K562 (cell line): ENCODE data around the gene SMIM30. TPM values are rescaled to one million over a fixed set of nuclear protein-coding genes. Genes with fewer than 3 reads are reported as not detected.

Experiments
- ATAC-seq: fragments of 200-7000 bp; cut with Tn5 transposase; 3 replicates; pipeline ENCODE4 v1.9.1; 2020; ENCODE audit warnings: moderate library complexity
- BruUV-seq: library from RNA; stranded (reverse); fragments of 400-500 nt; replicated peaks from 2 replicates; lab custom pipeline; 2021; lab: Mats Ljungman, UMichigan
- CTCF ChIA-PET: fragments of 300-600 bp; formaldehyde crosslinking; extraction: SDS; loops from one replicate; lab custom pipeline; 2021; ENCODE audit warnings: low intra/inter-chr PET ratio; lab: Yijun Ruan, JAX
- POLR2A ChIA-PET: fragments of 300-600, 350-650 bp; sonication (Branson Sonifier 250); formaldehyde crosslinking; extraction: SDS; loops from one replicate; lab custom pipeline; 2021; ENCODE audit warnings: antibody characterized with exemption, inconsistent platforms; lab: Yijun Ruan, JAX
- DNase-seq, 4 experiments: peaks; one replicate each; pipeline versions ENCODE4 v3.0.0 to v3.0.0-alpha.2; 2011 to 2018; ENCODE audit warnings: low spot score in 3 of 4, mixed read lengths in 3 of 4; ENCODE audit errors: extremely low read depth in 1 of 4
- FAIRE-seq: peaks from 2 replicates; lab custom pipeline; 2011; peaks lifted over from hg19 to GRCh38; lab: Jason Lieb, UNC
- H2AFZ ChIP-seq: 2 replicates; pipeline ENCODE4 v1.6.0; 2011; ENCODE audit warnings: low read depth, low read length, control low read depth, inconsistent platforms
- H3K27ac ChIP-seq: fragments of 200-600 bp; 3 replicates; pipeline ENCODE4 v1.8.0; 2011; ENCODE audit warnings: low read depth, mild to moderate bottlenecking, control low read depth, inconsistent platforms, low read length, moderate library complexity, mixed read lengths; ENCODE audit errors: extremely low read depth
- H3K27me3 ChIP-seq, 2 experiments: fragments of 300-600 bp in 1 of 2; 2 replicates in 1 of 2; 3 replicates in 1 of 2; pipeline versions ENCODE4 v1.6.0 to v1.8.0; 2011; ENCODE audit warnings: inconsistent platforms in 2 of 2, low read length in 2 of 2, mild to moderate bottlenecking in 1 of 2, mixed read lengths in 1 of 2, moderate library complexity in 1 of 2; ENCODE audit not compliant: control insufficient read depth in 2 of 2, insufficient read depth in 2 of 2
- H3K36me3 ChIP-seq: fragments of 300-600 bp; 3 replicates; pipeline ENCODE4 v1.8.0; 2011; ENCODE audit warnings: mild to moderate bottlenecking, low read length, inconsistent platforms; ENCODE audit not compliant: control insufficient read depth, insufficient read depth
- H3K4me1 ChIP-seq, 2 experiments: fragments of 200-600 bp in 1 of 2; replicated peaks in 1 of 2; 2 replicates in 1 of 2; 3 replicates in 1 of 2; pipeline versions ENCODE4 v1.5.1 to v1.8.0; 2011; ENCODE audit warnings: inconsistent platforms in 2 of 2, low read length in 2 of 2, mild to moderate bottlenecking in 1 of 2, mixed read lengths in 1 of 2, moderate library complexity in 1 of 2; ENCODE audit not compliant: control insufficient read depth in 2 of 2, insufficient read depth in 2 of 2
- H3K4me2 ChIP-seq: 2 replicates; pipeline ENCODE4 v1.6.1; 2011; ENCODE audit warnings: low read length, control low read depth, inconsistent platforms, mixed read lengths; ENCODE audit not compliant: insufficient read depth
- H3K4me3 ChIP-seq: fragments of 200-600 bp; sonication (generic), shearing (Covaris generic); 2 replicates; pipeline ENCODE4 v1.5.1; 2016; ENCODE audit warnings: control low read depth, inconsistent platforms
- H3K79me2 ChIP-seq: fragments of 200-600 bp; 3 replicates; pipeline ENCODE4 v1.8.0; 2011; ENCODE audit warnings: low read length, inconsistent platforms; ENCODE audit not compliant: control insufficient read depth, insufficient read depth
- H3K9ac ChIP-seq, 2 experiments: 2 replicates each; pipeline versions ENCODE4 v1.6.0 to v1.6.1; 2011; ENCODE audit warnings: low read depth in 2 of 2, low read length in 2 of 2, control low read depth in 1 of 2, inconsistent platforms in 1 of 2, mild to moderate bottlenecking in 1 of 2, mixed read lengths in 1 of 2; ENCODE audit not compliant: insufficient read depth in 1 of 2
- H3K9me1 ChIP-seq: one replicate; pipeline ENCODE4 v1.6.0; 2011; ENCODE audit warnings: inconsistent platforms, mild to moderate bottlenecking, low read length, moderate library complexity; ENCODE audit not compliant: control insufficient read depth, insufficient read depth
- H3K9me3 ChIP-seq: replicated peaks from 2 replicates; pipeline ENCODE4 v1.5.1; 2011; ENCODE audit warnings: low read depth, low read length, inconsistent platforms; ENCODE audit not compliant: control insufficient read depth, insufficient read depth
- H4K20me1 ChIP-seq: replicated peaks from 2 replicates; pipeline ENCODE4 v1.6.1; 2011; ENCODE audit warnings: low read length, inconsistent platforms, mixed read lengths; ENCODE audit not compliant: control insufficient read depth, insufficient read depth
- CCNT2 ChIP-seq: IDR thresholded peaks from 2 replicates; pipeline ENCODE4 v1.6.1; 2011; ENCODE audit warnings: borderline replicate concordance, low read depth, mild to moderate bottlenecking, moderate library complexity, mixed read lengths, low read length; ENCODE audit not compliant: insufficient read length; ENCODE audit errors: extremely low read depth
- CEBPG ChIP-seq, 3 experiments: fragments of 200-800 bp in 1 of 3; sonication (Bioruptor generic) in 1 of 3; sonication (generic) in 1 of 3; formaldehyde crosslinking in 1 of 3; IDR thresholded peaks in 2 of 3; conservative IDR thresholded peaks in 1 of 3; 2 replicates each; pipeline versions ENCODE4 v1.6.1 to v1.8.0; 2016 to 2022; ENCODE audit warnings: missing compliant biosample characterization in 2 of 3, missing genetic modification characterization in 2 of 3, mild to moderate bottlenecking in 1 of 3, missing genetic modification reagents in 1 of 3
- DNMT1 ChIP-seq: fragments of 450-650 bp; IDR thresholded peaks from 2 replicates; pipeline ENCODE4 v1.6.1; 2016; ENCODE audit warnings: antibody characterized with exemption, mild to moderate bottlenecking
- GTF2A2 ChIP-seq: IDR thresholded peaks from 2 replicates; pipeline ENCODE4 v1.6.1; 2016; ENCODE audit warnings: mild to moderate bottlenecking, missing genetic modification characterization, missing compliant biosample characterization
- HMGXB4 ChIP-seq: sonication (generic); formaldehyde crosslinking; IDR thresholded peaks from 2 replicates; pipeline ENCODE4 v1.8.1; 2023; ENCODE audit warnings: mild to moderate bottlenecking, missing genetic modification reagents
- MBD1 ChIP-seq: fragments of 250-450 bp; sonication (Bioruptor Pico); IDR thresholded peaks from 2 replicates; pipeline ENCODE4 v1.8.0; 2022; ENCODE audit warnings: inconsistent platforms
- NR4A1 ChIP-seq, 2 experiments: fragments of 250-450 bp in 1 of 2; fragments of 450-650 bp in 1 of 2; sonication (Bioruptor Pico) in 1 of 2; IDR thresholded peaks; 2 replicates each; pipeline versions ENCODE4 v1.4.0 to v1.6.1; 2016 to 2020; ENCODE audit warnings: mild to moderate bottlenecking in 2 of 2, missing compliant biosample characterization in 1 of 2, missing genetic modification characterization in 1 of 2, moderate library complexity in 1 of 2
- OTX1 ChIP-seq: fragments of 450-650 bp; formaldehyde crosslinking; IDR thresholded peaks from 2 replicates; pipeline ENCODE4 v1.4.0; 2022; ENCODE audit warnings: mild to moderate bottlenecking
- POLR2G ChIP-seq: fragments of 200-400 bp; formaldehyde crosslinking; IDR thresholded peaks from 2 replicates; pipeline ENCODE4 v1.6.1; 2017; ENCODE audit warnings: low read depth, mild to moderate bottlenecking, antibody characterized with exemption, low read length, moderate library complexity
- SAFB2 ChIP-seq: fragments of 200-400 bp; formaldehyde crosslinking; IDR thresholded peaks from 2 replicates; pipeline ENCODE4 v1.6.1; 2018; ENCODE audit warnings: borderline replicate concordance, low read length, low read depth, moderate library complexity; ENCODE audit not compliant: severe bottlenecking
- ZNF316 ChIP-seq: fragments of 450-650 bp; IDR thresholded peaks from 2 replicates; pipeline ENCODE4 v1.6.1; 2016
- ZNF395 ChIP-seq: fragments of 200-800 bp; sonication (Bioruptor generic); IDR thresholded peaks from 2 replicates; pipeline ENCODE4 v1.6.1; 2017; ENCODE audit warnings: missing genetic modification characterization, missing compliant biosample characterization
- ZNF766 ChIP-seq: fragments of 200-800 bp; sonication (Bioruptor generic); conservative IDR thresholded peaks from 2 replicates; pipeline ENCODE4 v1.6.1; 2016; ENCODE audit warnings: missing genetic modification characterization, missing compliant biosample characterization
- WGBS: fragments of 100-300 bp; shearing (Covaris generic); methylation state at CpG from one replicate; pipeline ENCODE4 v1.1.6; 2016; ENCODE audit warnings: low coverage, mixed read lengths; ENCODE audit not compliant: insufficient coverage; ENCODE audit errors: missing lambda C conversion rate; 5-methylcytosine and 5-hydroxymethylcytosine counted together
- in situ Hi-C: fragments of 300-500 bp; cut with MboI; formaldehyde crosslinking; loops from 4 replicates; pipeline ENCODE4 v1.15.0; 2018; ENCODE audit warnings: inconsistent platforms, mixed read lengths
- intact Hi-C: fragments of 100-400 bp; cut with micrococcal nuclease; formaldehyde crosslinking; loops from 2 replicates; pipeline ENCODE4 v1.14.2; 2022
- polyA plus RNA-seq, 8 experiments: library from polyadenylated mRNA; depleted of rRNA in 4 of 8; stranded (reverse) in 5 of 8; unstranded in 3 of 8; fragments of >200 nt; fragmentation: Nextera tagmentation in 2 of 8; fragmentation: Illumina TruSeq in 1 of 8; extraction: Ambion mirVana in 2 of 8; extraction: Trizol in 1 of 8; gene quantifications; 2 replicates each; pipeline versions ENCODE4 v1.2.1 to v1.2.3, GENCODE V29; 2011 to 2014; ENCODE audit warnings: inconsistent platforms in 1 of 8, missing spikeins in 1 of 8
- total RNA-seq, 7 experiments: library from RNA; depleted of rRNA in 6 of 7; stranded (reverse); fragments of >200 nt in 6 of 7; fragmentation: Illumina TruSeq in 2 of 7; extraction: Trizol in 2 of 7; gene quantifications; 2 replicates each; pipeline versions ENCODE4 v1.2.1 to v1.2.3, GENCODE V29; 2011 to 2021; ENCODE audit warnings: low replicate concordance in 1 of 7

Gene SMIM30
- total and polyA plus RNA-seq, 9 of the 15 experiments (the other 6 are each of a cell fraction or from before 2014, with no cell fraction given), result 161 to 891 (median 316) TPM

- WGBS, result 70% methylated on average over 1 of the region's 1 CpG
- Histone ChIP-seq H3K9ac (no peak overlapping the region), H2AFZ (peak overlapping the region; percentile 18; the same call in 1 of the 2 replicates), H4K20me1 (no peaks in the 10 kb centered on the region), H3K4me2 (no peak overlapping the region), H3K9me3 (no peaks in the 10 kb centered on the region), H3K4me3 (no peak overlapping the region), H3K9me1 (no peaks in the 10 kb centered on the region), H3K4me1 (peaks cover 0 to 7% of the 10 kb centered on the region in 2 experiments; a peak in 1 of 5 replicates), H3K27me3 (no peaks in the 10 kb centered on the region), H3K36me3 (no peaks in the 10 kb centered on the region), H3K27ac (no peak overlapping the region), H3K79me2 (no peaks in the 10 kb centered on the region)
- BruUV-seq, result no TSS peak
- CTCF ChIA-PET, result no interaction called here
- FAIRE-seq, result no peak
- no peak for ATAC-seq
- intact Hi-C loops (no loop called here), in situ Hi-C loops (no loop called here)
- no peak for DNase-seq
- POLR2A ChIA-PET, result interaction anchor here (0.7 kb wide), 1 partner anchor 12 kb away, joined by 3 read pairs; no protein-coding TSS in a partner anchor
- TF ChIP-seq CEBPG (CRISPR knock-in tag; IDR thresholded peaks at IDR 0.05) (no peak), CEBPG (tag; conservative IDR thresholded peaks at IDR 0.05 in 1 of 2, IDR thresholded peaks at IDR 0.05 in 1 of 2) (no peak), CCNT2 (no peak), HMGXB4 (CRISPR knock-in tag) (no peak), NR4A1 (CRISPR knock-in tag; IDR thresholded peaks at IDR 0.05) (no peak), NR4A1 (tag; IDR thresholded peaks at IDR 0.05) (no peak), OTX1 (CRISPR knock-in tag) (no peak), ZNF766 (no peak), SAFB2 (no peak), MBD1 (no peak), POLR2G (no peak), DNMT1 (no peak), GTF2A2 (tag) (no peak), ZNF395 (CRISPR knock-in tag) (no peak), ZNF316 (no peak)
Measured at GRCh38 chr7:113128031-113128430, 9.7 kb upstream of the SMIM30 start.
